Hematopoietic multipotent progenitor cell (in vitro differentiated cells): ENCODE data around the gene GLB1L3. TPM values are rescaled to one million over a fixed set of nuclear protein-coding genes. Genes with fewer than 3 reads are reported as not detected.
A peak's percentile ranks its signal among the peaks of the same experiment; 100 is the strongest.

Experiments
- DNase-seq, 3 donors: peaks; one replicate each; pipeline ENCODE4 v3.0.0-alpha.2; 2011 to 2015; ENCODE audit warnings: low read depth in 2 of 3, low spot score in 2 of 3
- total RNA-seq: library from RNA; depleted of rRNA; stranded (reverse); fragments of >200 nt; gene quantifications from one replicate; pipeline ENCODE4 v1.2.3, GENCODE V29; 2012

Gene GLB1L3, protein sequence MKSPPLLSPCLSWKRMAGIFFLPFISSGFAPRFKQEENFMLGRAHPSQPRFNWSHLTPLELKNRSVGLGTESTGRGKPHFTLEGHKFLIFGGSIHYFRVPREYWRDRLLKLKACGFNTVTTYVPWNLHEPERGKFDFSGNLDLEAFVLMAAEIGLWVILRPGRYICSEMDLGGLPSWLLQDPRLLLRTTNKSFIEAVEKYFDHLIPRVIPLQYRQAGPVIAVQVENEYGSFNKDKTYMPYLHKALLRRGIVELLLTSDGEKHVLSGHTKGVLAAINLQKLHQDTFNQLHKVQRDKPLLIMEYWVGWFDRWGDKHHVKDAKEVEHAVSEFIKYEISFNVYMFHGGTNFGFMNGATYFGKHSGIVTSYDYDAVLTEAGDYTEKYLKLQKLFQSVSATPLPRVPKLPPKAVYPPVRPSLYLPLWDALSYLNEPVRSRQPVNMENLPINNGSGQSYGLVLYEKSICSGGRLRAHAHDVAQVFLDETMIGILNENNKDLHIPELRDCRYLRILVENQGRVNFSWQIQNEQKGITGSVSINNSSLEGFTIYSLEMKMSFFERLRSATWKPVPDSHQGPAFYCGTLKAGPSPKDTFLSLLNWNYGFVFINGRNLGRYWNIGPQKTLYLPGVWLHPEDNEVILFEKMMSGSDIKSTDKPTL
- total RNA-seq: under 0.01 TPM

DNA sequence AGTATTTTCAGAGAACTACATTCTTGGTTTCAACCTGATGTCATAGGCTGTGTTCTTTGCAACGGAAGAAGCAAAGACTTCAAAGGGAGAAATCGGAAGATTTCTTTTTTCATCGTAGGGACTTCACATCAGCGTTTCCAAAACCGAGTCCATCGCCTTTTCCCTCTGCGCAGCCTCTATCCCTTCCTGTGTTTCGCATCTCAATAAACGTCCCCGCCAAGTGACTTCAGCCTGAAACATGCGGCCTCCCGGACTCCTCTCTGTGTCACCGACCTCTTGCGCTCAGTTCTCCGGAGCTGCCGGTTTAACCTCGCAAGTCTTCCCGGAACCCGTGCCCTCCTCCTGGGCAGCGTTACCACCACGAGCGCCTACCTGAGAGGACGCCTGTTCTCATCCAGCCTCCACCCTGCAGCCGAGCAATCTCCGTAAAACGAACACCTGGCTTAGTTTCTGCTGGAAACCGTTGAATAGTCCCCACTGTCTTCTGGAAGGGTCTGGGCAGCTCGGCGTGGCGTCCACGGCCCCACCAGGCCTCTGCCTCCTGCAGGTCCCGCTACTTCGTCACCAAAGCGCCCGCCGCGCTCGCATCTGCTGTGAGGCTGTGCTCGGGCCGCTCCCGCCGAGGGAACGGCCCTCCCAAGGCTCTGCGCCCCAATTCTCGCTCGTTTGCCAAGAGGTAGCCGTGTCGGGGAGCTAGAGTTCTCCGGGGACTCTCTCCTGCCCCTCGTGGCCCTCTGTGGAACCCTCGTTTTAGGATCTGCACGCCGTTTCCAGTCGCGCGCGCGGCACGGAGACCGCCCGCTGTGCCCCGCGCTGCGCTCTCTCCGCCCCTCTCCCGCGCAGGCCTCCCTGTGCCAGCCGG is at the start of gene GLB1L3:
TSS of gene GLB1L3 (plus strand) at position 846 of the 862 bp plus-strand sequence. CDS start 362 bp downstream, outside the sequence.
- DNase-seq: peak; percentile 54 to 74 (median 68)

DNA sequence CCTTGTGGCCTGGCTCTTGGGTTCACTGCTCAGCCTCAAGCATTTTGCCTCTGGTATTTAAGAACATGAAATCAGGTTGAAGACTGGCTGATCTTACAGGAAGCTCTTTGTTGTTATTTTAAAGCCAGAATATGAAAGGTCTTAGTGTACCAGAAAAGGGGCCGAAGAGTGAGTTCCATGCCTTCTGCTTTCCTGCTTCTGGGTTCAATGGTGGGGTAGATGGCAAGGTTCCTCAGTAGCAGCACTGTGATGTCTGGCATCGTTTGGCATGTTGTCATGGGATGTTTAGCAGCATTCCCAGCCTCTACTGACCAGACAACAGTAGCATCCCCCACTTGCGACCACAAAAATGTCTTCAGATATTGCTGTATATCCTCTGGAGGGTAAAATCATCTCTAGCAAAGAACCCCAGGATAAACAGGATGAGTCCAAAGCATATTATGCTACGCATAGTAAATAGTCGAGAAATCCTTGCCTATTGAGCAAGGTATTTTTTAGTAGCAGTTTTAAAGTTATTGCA is 49.3 kb upstream of the GLB1L3 start:
- DNase-seq: no peak

DNA sequence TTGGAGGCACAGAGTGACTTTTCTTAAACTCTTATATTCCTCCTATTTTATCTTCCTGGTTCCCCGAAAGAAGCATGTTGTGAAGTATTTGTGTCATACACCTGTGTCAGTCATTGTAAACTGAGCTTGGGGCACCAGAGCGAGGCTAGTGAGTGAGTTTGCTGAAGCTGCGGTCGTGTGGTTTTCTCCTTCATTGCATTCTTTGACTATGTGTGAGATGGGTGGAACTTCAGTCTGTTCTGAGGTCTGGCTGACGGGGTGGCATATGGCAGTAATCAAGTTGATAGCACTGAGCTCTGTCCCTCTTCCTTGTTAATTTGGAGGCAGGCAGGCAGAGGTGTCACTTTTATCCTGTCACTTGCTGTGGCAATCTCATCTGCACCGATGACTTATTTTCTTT is 47.6 kb upstream of the GLB1L3 start:
- no peak for DNase-seq

DNA sequence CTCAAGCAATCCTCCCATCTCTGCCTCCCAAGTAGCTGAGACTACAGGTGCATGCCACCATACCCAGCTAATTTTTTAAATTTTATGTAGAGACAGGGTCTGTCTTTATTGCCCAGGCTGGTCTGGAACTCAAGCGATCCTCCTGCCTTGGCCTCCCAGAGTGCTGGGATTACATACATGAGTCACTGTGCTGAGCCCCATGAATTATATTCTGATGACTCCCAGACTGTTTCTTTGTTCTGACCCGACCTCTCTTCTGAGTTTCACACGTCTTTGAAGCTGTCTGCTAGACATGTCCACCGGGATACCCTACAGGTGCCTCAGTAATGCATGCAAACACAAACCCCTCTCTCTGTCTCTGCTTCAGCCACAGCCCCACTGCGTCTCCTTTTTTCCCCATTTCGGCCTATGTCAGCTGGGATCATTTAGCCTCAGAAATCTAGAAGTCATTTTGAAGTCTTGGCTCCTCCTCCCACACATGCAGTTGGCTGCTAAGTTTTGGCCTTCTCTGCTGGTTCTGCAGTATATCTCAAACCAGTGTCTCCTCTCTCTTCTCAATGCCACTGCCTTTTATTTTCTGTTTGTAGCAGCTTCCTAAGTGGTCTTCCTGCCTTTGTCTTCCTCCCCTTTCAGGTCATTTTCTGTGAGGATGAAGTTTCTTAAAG is 46.9 kb upstream of the GLB1L3 start:
- no peak for DNase-seq

DNA sequence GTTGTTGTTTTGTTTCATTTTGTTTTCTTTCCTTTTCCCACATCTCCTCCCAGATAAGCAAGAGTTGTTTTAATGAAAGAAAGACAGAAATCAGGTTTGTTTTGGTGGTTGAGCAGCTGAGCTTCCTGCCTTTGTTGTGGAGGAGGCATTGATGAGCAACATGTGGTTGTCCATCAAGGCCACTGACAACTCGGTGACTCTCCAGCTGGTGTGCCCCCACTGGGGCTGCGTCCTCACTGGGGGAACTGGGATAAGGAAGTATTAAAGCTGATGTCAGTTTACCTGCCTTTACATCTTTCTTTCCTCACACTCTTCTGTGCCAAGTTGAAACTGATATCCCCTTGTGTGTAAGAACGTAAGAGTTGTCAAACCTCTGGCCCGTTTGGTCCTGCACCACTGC is 45.8 kb upstream of the GLB1L3 start:
- DNase-seq: no peak

DNA sequence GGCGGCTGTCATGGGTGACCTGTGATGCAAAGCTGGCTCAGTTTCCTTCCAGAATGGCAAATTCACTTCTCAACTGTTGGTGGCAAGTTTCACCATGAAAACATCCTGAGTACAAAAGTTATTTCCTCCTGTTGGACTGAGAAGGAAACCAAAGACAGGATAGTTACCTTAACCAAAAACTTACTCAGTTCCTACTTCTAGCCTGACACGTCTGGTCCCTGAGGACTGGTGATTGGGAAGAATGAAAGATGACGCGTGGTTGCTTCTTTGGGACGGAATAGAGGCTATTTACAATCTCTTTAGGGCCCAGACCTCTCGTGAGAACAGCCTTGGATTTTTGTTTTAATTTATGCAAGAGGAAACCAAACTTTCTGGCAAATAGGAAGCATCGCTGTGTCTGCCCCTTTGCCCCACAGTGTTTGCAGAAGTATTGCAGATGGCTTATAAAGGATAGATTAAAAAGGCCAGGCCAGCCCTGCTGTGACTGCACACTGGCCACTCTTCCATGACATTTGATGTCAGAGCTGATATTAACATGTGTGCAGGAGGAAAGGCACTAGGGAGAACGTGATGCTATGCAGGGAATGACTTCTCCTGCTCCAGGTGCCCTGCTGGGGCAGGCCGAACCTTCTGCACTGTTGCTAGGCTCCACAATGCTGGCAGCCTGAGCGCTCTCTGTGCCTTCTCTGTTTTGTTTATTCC is 44.1 kb upstream of the GLB1L3 start:
- DNase-seq: peak in 1 of 3 donors; percentile 40

DNA sequence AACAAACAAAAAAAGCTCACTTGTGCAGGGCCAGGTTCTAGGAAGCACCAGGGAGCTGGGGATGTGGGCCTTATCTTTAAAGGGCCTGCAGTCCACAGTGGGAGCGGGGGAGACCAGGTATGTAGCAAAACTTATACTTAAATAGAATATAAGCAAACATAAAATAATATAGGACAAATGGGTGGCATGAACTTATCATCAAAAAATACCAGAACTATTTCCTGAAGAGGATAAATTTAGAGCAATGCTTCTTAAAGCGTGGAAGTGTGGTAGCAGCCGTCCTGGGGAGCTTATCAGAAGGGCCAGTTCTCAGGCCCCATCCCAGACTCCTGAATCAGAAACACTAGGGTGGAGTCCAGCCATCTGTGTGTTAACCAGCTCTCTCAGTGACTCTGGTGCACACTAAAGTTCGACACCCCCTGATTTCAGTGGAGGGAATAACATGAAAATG is 42.4 kb upstream of the GLB1L3 start:
- no peak for DNase-seq

DNA sequence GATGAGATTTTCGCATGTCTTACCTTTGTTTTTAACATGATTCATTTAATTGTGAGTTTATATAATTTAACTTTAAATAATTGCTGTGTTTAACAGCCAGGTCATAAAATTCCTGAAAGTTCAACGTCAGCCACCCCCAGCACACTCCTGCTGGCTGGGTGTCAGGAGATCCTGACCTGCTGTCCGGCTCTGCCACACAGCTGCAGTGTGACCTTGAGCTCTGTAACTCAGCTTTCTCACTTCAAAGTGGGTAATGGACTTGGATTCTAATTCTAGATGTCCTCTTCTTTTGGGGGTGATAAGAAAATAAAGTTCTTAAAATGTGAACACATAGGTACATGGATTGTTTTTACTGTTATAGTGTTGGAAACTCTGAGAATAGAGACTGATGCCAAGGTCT is 40.8 kb upstream of the GLB1L3 start:
- no peak for DNase-seq

DNA sequence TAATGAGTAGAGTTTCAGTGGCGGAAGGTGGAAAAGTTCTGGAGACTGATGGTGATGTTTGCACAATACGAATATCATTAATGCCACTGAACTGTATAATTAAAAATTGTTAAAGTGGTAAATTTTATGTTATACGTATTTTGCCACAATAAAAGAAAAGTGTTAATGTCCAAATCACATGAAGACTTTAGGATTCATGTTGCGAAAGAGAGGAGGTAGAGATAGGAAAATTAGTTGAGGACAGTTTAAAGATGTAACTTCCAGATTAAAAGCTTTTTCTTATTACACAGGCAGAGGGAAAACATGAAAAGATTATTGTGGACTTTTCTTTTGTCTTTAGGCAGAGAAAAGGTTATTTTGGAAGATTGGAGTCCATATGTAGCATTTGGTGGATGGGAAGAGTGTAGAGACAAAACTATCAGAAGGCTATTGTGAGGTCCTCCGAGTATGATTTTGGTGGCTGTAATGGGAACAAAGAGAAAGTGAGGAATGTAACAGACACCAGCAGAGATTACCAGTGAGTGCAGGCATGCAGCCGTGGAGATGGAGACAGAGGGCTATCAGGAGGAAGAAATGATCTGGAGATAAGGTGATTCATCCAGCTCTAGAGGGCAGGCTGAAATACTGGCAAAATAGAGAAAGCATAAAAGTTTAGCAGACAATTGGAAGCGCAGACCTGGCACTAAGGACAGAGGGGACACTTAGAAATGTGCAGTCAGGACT is 39.2 kb upstream of the GLB1L3 start:
- DNase-seq: no peak

DNA sequence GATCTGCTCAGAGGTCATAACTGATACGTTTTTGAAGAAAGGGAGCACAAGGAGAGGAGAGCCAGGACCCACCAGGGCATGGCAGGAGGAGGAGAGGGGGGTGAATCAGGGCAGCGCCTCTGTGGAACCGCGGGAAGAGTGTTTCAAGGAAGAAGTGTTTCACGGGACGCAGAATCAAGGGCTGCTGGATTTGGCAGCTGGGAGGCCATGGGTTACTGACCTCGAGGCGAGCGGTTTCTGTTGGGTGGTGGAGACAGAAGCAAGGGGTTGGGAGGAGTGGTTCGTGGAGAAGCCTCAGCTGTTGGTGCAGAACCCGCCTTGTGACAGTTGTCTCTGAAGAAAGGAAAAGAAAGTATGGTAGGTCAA is 38.6 kb upstream of the GLB1L3 start:
- DNase-seq: no peak

DNA sequence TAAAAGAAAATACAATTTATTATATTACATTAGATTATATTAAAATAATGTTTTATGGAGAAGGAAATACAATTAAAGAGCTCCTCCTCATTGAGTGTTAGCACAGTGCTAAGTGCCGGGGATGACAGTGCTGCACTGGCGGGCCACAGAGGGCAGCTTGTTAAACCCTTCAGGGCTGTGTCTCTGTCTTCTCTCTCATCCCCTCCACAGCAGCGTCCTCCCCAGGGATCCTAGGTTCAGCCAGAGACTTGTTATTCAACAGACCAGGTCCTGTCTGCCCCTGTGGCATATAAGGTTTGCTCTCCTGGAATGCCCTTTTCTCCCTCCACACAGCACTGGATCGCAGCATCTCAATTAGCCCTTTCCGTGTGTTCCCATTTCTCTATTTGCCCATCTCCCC is 37.2 kb upstream of the GLB1L3 start:
- DNase-seq: no peak

DNA sequence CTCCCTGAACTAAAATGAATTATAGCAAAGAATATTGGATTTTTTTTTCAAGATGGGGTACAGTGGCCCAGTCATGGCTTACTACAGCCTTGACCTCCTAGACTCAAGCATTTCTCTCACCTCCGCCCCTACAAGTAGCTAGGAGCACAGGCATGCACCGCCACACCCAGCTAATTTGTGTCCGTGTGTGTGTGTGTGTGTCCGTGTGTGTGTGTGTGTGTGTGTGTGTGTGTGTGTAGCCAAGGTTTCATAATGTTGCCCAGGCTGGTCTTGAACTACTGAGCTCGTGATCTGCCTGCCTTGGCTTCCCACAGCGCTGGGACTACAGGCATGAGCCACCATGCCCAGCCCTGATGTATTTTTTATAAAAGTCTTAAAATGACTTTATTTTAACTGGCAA is 35.6 kb upstream of the GLB1L3 start:
- DNase-seq: no peak

DNA sequence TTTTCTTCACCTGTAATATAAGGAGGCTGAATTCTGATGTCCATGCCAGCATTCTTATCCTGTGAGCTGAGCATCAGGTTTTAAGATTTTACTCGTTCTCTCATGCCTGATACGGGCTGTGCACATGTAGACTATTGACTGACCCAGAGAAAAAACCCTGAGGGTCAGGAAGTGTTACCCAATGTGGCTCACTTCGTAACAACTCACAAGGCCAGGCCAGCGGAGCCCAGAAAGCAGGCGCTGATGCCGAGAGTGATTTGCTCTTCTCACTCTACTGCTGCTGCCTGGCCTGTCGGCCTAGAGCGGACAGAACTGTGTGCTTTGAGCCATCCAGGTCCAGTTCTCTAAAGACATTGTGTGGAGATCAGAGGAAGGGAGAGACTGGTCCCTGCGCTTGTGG is 33.8 kb upstream of the GLB1L3 start:
- no peak for DNase-seq

DNA sequence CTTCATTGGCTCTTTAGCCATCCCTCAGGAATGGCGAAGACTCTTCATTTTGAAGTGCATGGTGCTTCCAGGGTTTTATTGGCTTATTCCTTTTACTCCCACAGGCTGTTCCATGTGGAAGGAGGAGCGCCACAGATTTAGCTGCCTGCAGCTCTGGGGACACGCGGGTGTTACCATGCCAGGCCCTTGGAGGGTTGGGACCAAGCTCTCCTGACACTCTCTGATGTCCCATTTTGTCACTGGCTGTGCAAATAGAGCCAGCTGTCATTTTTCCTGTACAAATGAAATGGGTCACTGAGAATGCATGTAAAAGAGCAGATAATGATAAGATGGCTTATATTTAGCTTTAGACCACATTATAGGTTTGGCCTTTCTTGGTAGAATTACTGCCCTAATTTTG is 32.3 kb upstream of the GLB1L3 start:
- no peak for DNase-seq

DNA sequence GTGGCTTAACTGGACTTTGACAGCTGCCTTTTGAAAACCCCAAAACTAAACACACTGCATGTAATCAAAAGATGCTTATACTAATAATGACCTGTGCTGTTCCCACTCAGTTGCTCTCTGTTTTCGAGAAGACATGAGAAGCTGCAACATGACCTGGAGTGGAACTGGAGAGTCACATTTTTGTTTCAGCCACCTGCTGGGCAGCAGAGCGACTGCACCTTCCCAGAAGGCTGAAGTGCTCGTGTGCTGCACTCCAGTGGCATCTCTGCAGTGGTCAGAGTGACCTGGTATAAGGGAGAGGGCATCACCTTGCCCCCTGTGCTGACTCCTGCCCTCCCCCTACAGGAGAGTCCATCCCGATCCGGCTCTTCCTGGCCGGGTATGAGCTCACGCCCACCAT is 31.6 kb upstream of the GLB1L3 start:
- DNase-seq: peak in 1 of 3 donors; percentile 36

DNA sequence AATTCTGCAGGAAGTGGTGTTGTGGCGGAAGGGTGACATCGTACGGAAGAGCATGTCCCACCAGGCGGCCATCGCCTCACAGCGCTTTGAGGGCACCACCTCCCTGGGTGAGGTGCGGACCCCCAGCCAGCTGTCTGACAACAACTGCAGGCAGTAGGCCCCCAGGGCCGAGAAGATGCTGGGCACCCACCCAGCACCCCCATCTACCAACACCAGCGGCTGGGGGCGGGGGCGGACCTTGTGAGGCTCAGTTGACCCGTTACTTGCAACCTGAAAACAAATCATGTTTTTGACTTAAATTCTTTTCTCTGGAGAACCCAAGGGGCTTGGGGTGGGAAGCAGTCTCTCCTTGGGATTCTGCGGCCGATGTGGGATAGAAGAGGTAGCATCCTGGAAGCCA is 30.7 kb upstream of the GLB1L3 start:
- no peak for DNase-seq

DNA sequence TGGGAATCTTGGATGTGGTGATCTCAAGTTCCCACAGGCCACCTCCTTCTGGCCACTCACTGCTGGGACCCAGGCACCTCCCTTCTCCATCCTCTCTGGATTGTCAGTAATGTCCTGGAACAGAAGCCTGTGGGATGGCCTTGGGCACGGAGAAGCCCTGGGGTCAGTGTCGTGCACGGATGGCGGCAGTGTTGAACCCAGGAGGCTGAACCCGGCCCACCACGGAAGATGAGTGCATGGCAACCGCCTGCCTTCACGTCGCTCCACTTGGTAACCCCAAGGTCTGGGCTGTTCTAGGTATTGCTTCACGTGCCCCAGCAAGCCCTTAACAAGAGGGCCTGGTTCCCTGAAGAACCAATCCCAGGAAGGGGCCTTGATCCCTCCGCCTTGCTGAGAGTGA is 30.1 kb upstream of the GLB1L3 start:
- DNase-seq: no peak

DNA sequence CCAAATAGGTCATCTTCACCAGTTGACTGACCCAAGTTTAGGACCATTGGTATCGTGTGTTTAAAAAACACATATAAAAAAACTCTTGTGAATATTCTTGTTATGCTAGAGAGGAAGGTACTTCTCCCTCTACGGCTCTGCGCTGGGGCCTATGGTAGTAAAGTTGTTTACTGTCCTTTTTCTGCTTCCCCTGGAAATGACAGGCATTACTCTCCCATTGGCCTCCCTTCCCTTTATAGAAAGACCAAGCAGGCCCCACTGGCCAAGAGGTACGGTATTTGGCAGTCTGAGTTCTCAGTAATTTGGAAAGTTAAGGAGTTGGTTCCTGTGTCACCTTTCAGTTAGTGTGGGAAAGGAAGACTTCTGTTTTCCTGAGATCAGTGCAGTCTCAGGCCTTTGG is 29.5 kb upstream of the GLB1L3 start:
- DNase-seq: no peak

DNA sequence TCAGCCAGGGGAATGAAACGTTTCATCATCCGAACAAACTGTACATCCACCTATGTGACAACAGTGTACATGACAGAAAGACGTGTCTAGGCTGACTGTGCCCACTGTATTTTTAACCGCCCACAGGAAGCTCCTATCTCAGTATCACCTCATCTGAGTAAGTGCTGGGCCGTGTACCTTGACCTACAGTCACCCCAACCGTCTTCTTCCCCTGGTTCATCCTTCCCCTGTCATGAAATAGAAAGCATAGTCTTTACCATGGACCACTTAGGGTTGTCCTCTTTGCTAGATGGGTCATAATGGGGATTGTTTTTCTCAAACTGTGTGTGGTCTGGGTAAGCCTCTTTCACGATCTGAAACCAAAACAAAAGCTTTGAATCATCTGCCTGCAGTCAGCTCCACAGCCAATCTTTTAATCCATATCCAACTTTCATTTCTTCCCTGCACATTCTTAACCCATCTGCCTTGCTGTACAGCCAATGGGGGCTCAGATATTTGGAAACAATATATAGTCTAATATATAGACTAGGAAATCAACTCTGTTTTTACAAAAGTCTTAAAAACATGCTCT is 27.2 kb upstream of the GLB1L3 start:
- no peak for DNase-seq
